IMR-90 (cell line): ENCODE measurements around the gene PANK2. TPM values are rescaled to one million over a fixed set of nuclear protein-coding genes. Genes with fewer than 3 reads are reported as not detected.
"Not testable (repeated sequence)": the region's sequence is repeated elsewhere in the genome, so short reads cannot be mapped to it uniquely, and the experiment has no call there.

ENCODE experiments used
- ATAC-seq: fragments of 200-7000 bp; cut with Tn5 transposase; 2 replicates; pipeline ENCODE4 v1.9.1; 2020; ENCODE audit warnings: low read depth, mild to moderate bottlenecking, moderate library complexity
- BruUV-seq: library from RNA; stranded (reverse); fragments of 400-500 nt; replicated peaks from 2 replicates; lab custom pipeline; 2021; lab: Mats Ljungman, UMichigan
- CTCF ChIA-PET: fragments of 300-600 bp; formaldehyde crosslinking; extraction: SDS; loops from one replicate; lab custom pipeline; 2021; ENCODE audit warnings: antibody characterized with exemption; lab: Yijun Ruan, JAX
- POLR2A ChIA-PET: fragments of 300-600 bp; sonication (Branson Sonifier 250); formaldehyde crosslinking; loops from one replicate; lab custom pipeline; 2022; ENCODE audit warnings: antibody characterized with exemption; ENCODE audit not compliant: unreplicated experiment; lab: Charles Lee
- DNase-seq: peaks from one replicate; pipeline ENCODE4 v3.0.0; 2013
- H2AFZ ChIP-seq: replicated peaks from 2 replicates; pipeline ENCODE3; 2013; ENCODE audit warnings: low read length, mild to moderate bottlenecking; ENCODE audit not compliant: poor library complexity
- H2AK5ac ChIP-seq: 2 replicates; pipeline ENCODE4 v1.6.1; 2013; ENCODE audit warnings: low read depth, low read length, inconsistent platforms
- H2AK9ac ChIP-seq: replicated peaks from 2 replicates; pipeline ENCODE3; 2013; ENCODE audit warnings: mild to moderate bottlenecking, low read depth, low read length, moderate library complexity; ENCODE audit not compliant: poor library complexity
- H2BK120ac ChIP-seq: 2 replicates; pipeline ENCODE4 v1.6.1; 2013; ENCODE audit warnings: low read depth, low read length, inconsistent platforms
- H2BK15ac ChIP-seq: 3 replicates; pipeline ENCODE4 v1.6.1; 2013; ENCODE audit warnings: low read depth, low read length, inconsistent platforms
- H2BK20ac ChIP-seq: 2 replicates; pipeline ENCODE4 v1.6.1; 2013; ENCODE audit warnings: low read depth, mild to moderate bottlenecking, inconsistent platforms, low read length, moderate library complexity
- H2BK5ac ChIP-seq: 2 replicates; pipeline ENCODE4 v1.6.1; 2013; ENCODE audit warnings: mild to moderate bottlenecking, low read depth, low read length, inconsistent platforms; ENCODE audit not compliant: poor library complexity, severe bottlenecking
- H3K14ac ChIP-seq: replicated peaks from 2 replicates; pipeline ENCODE4 v1.6.1; 2013; ENCODE audit warnings: low read depth, low read length, inconsistent platforms
- H3K18ac ChIP-seq: 2 replicates; pipeline ENCODE4 v1.6.1; 2013; ENCODE audit warnings: low read depth, low read length, control low read depth
- H3K23ac ChIP-seq: 2 replicates; pipeline ENCODE4 v1.6.1; 2013; ENCODE audit warnings: low read depth, low read length, inconsistent platforms
- H3K27ac ChIP-seq: 2 replicates; pipeline ENCODE4 v1.5.1; 2013; ENCODE audit warnings: mild to moderate bottlenecking, control low read depth, low read length; ENCODE audit not compliant: insufficient read depth
- H3K27me3 ChIP-seq: 2 replicates; pipeline ENCODE4 v1.6.1; 2013; ENCODE audit warnings: low read length; ENCODE audit not compliant: control insufficient read depth, insufficient read depth
- H3K36me3 ChIP-seq: 2 replicates; pipeline ENCODE4 v1.6.1; 2013; ENCODE audit warnings: low read length, mixed read lengths; ENCODE audit not compliant: control insufficient read depth, insufficient read depth
- H3K4ac ChIP-seq: 2 replicates; pipeline ENCODE4 v1.6.1; 2013; ENCODE audit warnings: low read depth, low read length, inconsistent platforms
- H3K4me1 ChIP-seq: 2 replicates; pipeline ENCODE4 v1.6.1; 2013; ENCODE audit warnings: low read length, mixed read lengths; ENCODE audit not compliant: control insufficient read depth, insufficient read depth
- H3K4me2 ChIP-seq: 2 replicates; pipeline ENCODE4 v1.6.1; 2013; ENCODE audit warnings: low read depth, mild to moderate bottlenecking, control low read depth, low read length, moderate library complexity
- H3K4me3 ChIP-seq: 2 replicates; pipeline ENCODE4 v1.5.1; 2013; ENCODE audit warnings: low read depth, mild to moderate bottlenecking, control low read depth, low read length, moderate library complexity; ENCODE audit not compliant: insufficient read depth
- H3K56ac ChIP-seq: 2 replicates; pipeline ENCODE4 v1.6.1; 2013; ENCODE audit warnings: low read length, inconsistent platforms; ENCODE audit not compliant: insufficient read depth; ENCODE audit errors: extremely low read depth
- H3K79me1 ChIP-seq, 2 experiments: 2 replicates each; pipeline ENCODE4 v1.6.1; 2013; ENCODE audit warnings: low read length in 2 of 2, inconsistent platforms in 1 of 2, low read depth in 1 of 2
- H3K9ac ChIP-seq: 2 replicates; pipeline ENCODE4 v1.6.1; 2013; ENCODE audit warnings: low read depth, low read length, control low read depth
- H3K9me1 ChIP-seq: 2 replicates; pipeline ENCODE4 v1.6.1; 2013; ENCODE audit warnings: low read length, inconsistent platforms; ENCODE audit not compliant: insufficient read depth
- H3K9me3 ChIP-seq: 2 replicates; pipeline ENCODE4 v1.6.1; 2013; ENCODE audit warnings: low read length; ENCODE audit not compliant: control insufficient read depth, insufficient read depth
- H4K20me1 ChIP-seq: 2 replicates; pipeline ENCODE4 v1.6.1; 2013; ENCODE audit warnings: low read length, inconsistent platforms; ENCODE audit not compliant: insufficient read depth
- H4K5ac ChIP-seq: 2 replicates; pipeline ENCODE4 v1.6.1; 2013; ENCODE audit warnings: mild to moderate bottlenecking, low read depth, low read length, control low read depth
- H4K8ac ChIP-seq, 2 experiments: 2 replicates each; pipeline ENCODE4 v1.6.1; 2013; ENCODE audit warnings: low read depth in 2 of 2, low read length in 2 of 2, control low read depth in 1 of 2, inconsistent platforms in 1 of 2
- H4K91ac ChIP-seq: 2 replicates; pipeline ENCODE4 v1.6.1; 2013; ENCODE audit warnings: low read depth, low read length, inconsistent platforms; ENCODE audit not compliant: insufficient read depth
- CEBPB ChIP-seq: IDR thresholded peaks from 2 replicates; pipeline ENCODE4 v1.6.1; 2012; ENCODE audit warnings: low read depth, low read length, improper control_type of control experiment
- POLR2A ChIP-seq: IDR thresholded peaks from 2 replicates; pipeline ENCODE4 v1.6.1; 2012; ENCODE audit warnings: mild to moderate bottlenecking, low read depth, low read length
- RAD21 ChIP-seq: IDR thresholded peaks from 2 replicates; pipeline ENCODE4 v1.6.1; 2012; ENCODE audit warnings: low read length, improper control_type of control experiment
- WGBS, 2 experiments: methylation state at CpG; one replicate each; pipeline versions ENCODE4 v1.1.5 to v1.1.7; 2013; ENCODE audit warnings: missing lambda C conversion rate in 2 of 2; ENCODE audit not compliant: insufficient read length in 1 of 2; ENCODE audit errors: extremely low coverage in 2 of 2; 5-methylcytosine and 5-hydroxymethylcytosine counted together
- dilution Hi-C: fragments of 300-500 bp; cut with HindIII; formaldehyde crosslinking; loops from one replicate; pipeline ENCODE4 v1.14.3; 2018; ENCODE audit warnings: low sequenced_read_pairs; ENCODE audit not compliant: unreplicated experiment
- in situ Hi-C: fragments of 300-500 bp; cut with MboI; formaldehyde crosslinking; loops from 3 replicates; pipeline ENCODE4 v1.14.3; 2019; ENCODE audit warnings: low sequenced_read_pairs, inconsistent platforms, mixed read lengths
- intact Hi-C: fragments of 100-400 bp; cut with micrococcal nuclease; formaldehyde crosslinking; loops from 2 replicates; pipeline ENCODE4 v1.10.0; 2022
- polyA plus RNA-seq, 3 experiments: library from polyadenylated mRNA; depleted of rRNA; stranded (reverse); fragments of >200 nt; gene quantifications; 2 replicates each; pipeline ENCODE4 v1.2.3, GENCODE V29; 2012; ENCODE audit warnings: low replicate concordance in 1 of 3
- total RNA-seq: library from RNA; depleted of rRNA; stranded (reverse); fragments of >200 nt; gene quantifications from 2 replicates; pipeline ENCODE4 v1.2.3, GENCODE V29; 2012
- TF ChIP-seq, protein P1 (sequence below): fragments of 150-350 bp; IDR thresholded peaks from 2 replicates; pipeline ENCODE4 v1.6.1; 2016; ENCODE audit warnings: low read depth, mild to moderate bottlenecking, low read length, moderate library complexity, borderline replicate concordance

The PANK2 gene
- total and polyA plus RNA-seq, 2 of the 4 experiments (the other 2 are of a cell fraction) = 17.7 to 28.1 TPM

DNA sequence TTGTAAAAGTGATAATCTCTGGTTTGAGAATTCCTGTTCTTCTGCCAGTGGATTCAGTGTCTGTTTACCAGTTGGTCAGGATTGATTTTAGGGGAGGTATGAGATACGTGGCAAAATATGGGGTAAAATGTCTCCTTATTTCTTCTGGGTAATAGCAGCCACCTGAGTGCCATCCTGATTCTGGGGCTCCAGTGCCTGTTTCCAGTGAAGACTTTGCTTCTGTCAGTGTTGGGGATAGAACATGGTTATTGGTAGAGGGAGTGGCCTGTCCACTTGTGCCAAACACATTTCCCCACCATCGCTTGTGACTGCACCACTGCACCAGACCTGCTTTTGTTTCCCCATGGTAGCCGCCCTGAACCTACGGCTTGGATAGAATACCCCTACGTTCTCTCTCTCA is 15.7 kb downstream of the PANK2 start:
- no peak overlapping the region for H2BK120ac ChIP-seq
- no TSS peak for BruUV-seq
- no peak for ATAC-seq
- no peak overlapping the region for H4K5ac ChIP-seq
- H3K14ac ChIP-seq = no peak overlapping the region
- no peaks in the 10 kb centered on the region for H3K27me3 ChIP-seq
- H3K27ac ChIP-seq = no peak overlapping the region
- H3K4ac ChIP-seq = no peak overlapping the region
- peaks cover 13% of the 10 kb centered on the region for H3K36me3 ChIP-seq
- peaks cover 11% of the 10 kb centered on the region for H3K4me1 ChIP-seq
- H2BK5ac ChIP-seq = no peak overlapping the region
- H3K9me3 ChIP-seq = no peaks in the 10 kb centered on the region
- no peak overlapping the region for H2BK20ac ChIP-seq
- H4K20me1 ChIP-seq = peaks cover 97% of the 10 kb centered on the region
- no peak overlapping the region for H3K18ac ChIP-seq
- no peak overlapping the region for H4K91ac ChIP-seq
- no peak for DNase-seq
- ChIA-PET CTCF (no interaction called here), POLR2A (no interaction called here)
- peaks cover 8 to 53% of the 10 kb centered on the region in 2 experiments; a peak in 3 of 4 replicates for H3K79me1 ChIP-seq
- H3K9me1 ChIP-seq = peaks cover 15% of the 10 kb centered on the region
- H3K4me2 ChIP-seq = no peak overlapping the region
- H3K56ac ChIP-seq = no peak overlapping the region
- no peak overlapping the region for H2BK15ac ChIP-seq
- dilution Hi-C loops (no loop called here), intact Hi-C loops (no loop called here), in situ Hi-C loops (no loop called here)
- no peak overlapping the region for H4K8ac ChIP-seq
- no peak overlapping the region for H3K4me3 ChIP-seq
- WGBS, 2 experiments = 67% methylated on average over 1 of the region's 5 CpGs; no CpG with 5 or more reads in 1 of the 2 experiments
- H2AK9ac ChIP-seq = no peak overlapping the region
- H3K9ac ChIP-seq = no peak overlapping the region
- H3K23ac ChIP-seq = no peak overlapping the region
- no peak for TF ChIP-seq CEBPB
- TF ChIP-seq RAD21 = no peak
- TF ChIP-seq POLR2A = no peak
- TF ChIP-seq, protein P1, sequence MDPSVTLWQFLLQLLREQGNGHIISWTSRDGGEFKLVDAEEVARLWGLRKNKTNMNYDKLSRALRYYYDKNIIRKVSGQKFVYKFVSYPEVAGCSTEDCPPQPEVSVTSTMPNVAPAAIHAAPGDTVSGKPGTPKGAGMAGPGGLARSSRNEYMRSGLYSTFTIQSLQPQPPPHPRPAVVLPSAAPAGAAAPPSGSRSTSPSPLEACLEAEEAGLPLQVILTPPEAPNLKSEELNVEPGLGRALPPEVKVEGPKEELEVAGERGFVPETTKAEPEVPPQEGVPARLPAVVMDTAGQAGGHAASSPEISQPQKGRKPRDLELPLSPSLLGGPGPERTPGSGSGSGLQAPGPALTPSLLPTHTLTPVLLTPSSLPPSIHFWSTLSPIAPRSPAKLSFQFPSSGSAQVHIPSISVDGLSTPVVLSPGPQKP = no peak
- no peak overlapping the region for H2AFZ ChIP-seq
- no peak overlapping the region for H2AK5ac ChIP-seq

DNA sequence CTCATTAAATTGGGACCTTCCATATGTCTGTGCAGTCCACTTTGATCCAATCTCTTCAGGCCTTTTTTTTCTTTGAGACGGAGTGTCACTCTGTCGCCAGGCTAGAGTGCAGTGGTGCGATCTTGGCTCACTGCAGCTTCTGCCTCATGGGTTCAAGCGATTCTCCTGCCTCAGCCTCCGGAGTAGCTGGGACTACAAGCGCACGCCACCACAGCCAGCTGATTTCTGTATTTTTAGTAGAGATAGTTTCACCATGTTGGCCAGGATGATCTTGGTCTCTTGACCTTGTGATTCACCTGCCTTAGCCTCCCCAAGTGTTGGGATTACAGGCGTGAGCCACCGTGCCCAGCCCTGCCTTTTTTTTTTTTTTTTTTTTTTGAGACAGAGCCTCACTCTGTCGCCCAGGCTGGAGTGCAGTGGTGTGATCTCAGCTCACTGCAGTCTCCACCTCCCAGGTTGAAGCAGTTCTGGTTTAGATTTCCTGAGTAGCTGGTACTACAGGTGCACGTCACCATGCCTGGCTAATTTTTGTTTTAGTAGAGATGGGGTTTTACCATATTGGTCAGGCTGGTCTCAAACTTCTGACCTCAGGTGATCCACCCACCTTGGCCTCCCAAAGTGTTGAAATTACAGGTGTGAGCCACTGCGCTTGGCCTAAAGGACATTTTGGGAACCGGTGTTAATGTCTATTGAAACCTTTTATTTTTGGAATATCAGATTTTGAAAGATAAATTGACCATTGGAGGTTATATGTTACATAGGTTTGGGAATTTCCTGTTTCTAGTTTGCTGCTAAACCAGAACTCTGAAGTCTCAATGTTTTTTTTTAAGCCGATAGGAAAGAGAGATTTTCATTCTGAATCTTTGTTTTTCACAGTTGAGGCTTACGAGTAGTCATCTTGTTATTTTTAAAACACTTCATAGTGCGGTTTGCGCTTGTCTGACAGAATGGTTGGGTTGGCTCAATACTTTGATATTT is 17.8 kb downstream of the PANK2 start:
- CTCF ChIA-PET = not testable (repeated sequence)
- no CpG with 5 or more reads among the region's 17 CpGs for WGBS, 2 experiments

More for the DNA sequence above, 17.8 kb downstream of the PANK2 start:
- H4K8ac ChIP-seq, dilution Hi-C loops, H4K91ac ChIP-seq, H2BK5ac ChIP-seq, H3K23ac ChIP-seq, H3K27me3 ChIP-seq, H2BK20ac ChIP-seq, H2BK15ac ChIP-seq, H3K27ac ChIP-seq, H3K4me3 ChIP-seq, H2AFZ ChIP-seq, H3K9ac ChIP-seq, POLR2A ChIA-PET, BruUV-seq, H3K4me1 ChIP-seq, H2BK120ac ChIP-seq, H3K14ac ChIP-seq, ATAC-seq, H3K18ac ChIP-seq, H3K4ac ChIP-seq, H2AK9ac ChIP-seq, intact Hi-C loops, in situ Hi-C loops, H2AK5ac ChIP-seq, DNase-seq, H3K4me2 ChIP-seq, H4K5ac ChIP-seq, H3K56ac ChIP-seq, H3K9me3 ChIP-seq: not testable (repeated sequence)
- Histone ChIP-seq H3K79me1 (peaks cover 16 to 54% of the 10 kb centered on the region in 2 experiments), H4K20me1 (peaks cover 95% of the 10 kb centered on the region), H3K36me3 (peaks cover 24% of the 10 kb centered on the region), H3K9me1 (peaks cover 14% of the 10 kb centered on the region)
